HG03064 (cell line): Measurements from ENCODE around the gene CLMP.
"Not testable (repeated sequence)": the region's sequence is repeated elsewhere in the genome, so short reads cannot be mapped to it uniquely, and the experiment has no call there.

ENCODE experiments used
- ATAC-seq: cut with Tn5 transposase; IDR thresholded peaks from one replicate; pipeline ENCODE4 v1.9.1; 2021; ENCODE audit warnings: low read depth; ENCODE audit not compliant: unreplicated experiment

Gene CLMP

DNA sequence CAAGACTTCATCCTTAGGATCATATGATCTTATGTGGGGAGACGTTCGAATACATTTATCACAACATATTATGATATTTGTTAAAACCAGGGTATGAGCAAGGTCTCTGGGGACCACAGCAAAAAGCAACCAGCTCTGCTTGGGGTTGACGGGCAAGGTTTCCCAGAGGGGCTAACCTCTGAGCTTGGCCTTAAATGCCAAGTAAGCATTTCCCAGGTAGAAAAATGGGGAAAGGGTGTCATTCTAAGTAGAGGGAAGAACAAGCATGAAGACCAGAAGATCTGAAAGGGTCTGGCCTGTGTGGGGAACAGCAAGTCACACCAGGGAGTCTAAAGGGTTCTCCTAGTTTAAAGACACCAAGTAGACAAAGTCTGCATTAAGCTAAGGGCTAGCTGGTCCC, 24.1 kb downstream of the CLMP start:
- ATAC-seq: no peak

DNA sequence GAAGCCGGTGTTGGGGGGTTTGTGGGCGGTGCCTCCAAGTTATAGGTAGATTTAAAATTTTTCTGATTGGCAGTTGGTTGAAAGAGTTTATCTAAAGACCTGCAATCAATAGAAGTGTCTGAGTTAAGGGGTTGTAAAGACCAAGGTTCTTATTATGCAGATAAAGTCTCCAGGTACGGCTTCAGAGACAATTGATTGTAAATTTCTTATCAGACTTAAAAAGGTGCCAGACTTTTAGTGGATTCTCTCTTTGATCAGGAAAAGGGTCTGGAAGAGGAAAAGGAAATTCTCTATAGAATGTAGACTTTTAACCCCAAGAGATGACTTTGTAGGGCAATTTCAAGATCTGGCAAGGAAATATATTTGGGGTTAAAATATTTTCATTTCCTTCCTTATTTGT, 25.2 kb downstream of the CLMP start:
- ATAC-seq: no peak

DNA sequence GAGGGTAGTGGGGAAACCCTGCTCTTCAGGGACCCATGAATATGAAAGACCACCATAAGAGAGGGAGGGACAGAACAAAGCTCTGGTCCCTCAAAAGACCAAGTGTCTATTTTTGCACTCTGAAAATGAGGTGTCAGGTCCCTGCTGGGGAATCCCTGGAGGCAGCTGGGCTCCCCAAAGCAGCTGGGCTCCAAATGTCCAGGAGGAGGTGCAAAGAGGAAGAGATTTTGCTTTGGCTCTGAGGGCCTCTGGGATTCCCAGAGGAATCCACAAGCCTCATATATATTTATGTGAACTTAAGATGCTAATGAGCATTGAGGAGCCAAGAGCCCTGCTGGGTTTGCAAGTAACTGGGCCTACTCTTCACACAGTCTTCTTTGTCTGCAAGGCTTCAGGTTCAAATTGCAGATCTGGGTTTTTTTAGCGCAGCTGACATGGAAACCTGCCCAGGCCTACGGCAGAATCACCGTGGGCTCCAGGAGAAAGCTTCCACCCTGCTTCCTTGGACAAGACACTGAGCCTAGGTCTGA, 26.0 kb downstream of the CLMP start:
- no peak for ATAC-seq

GRCh38 chr11:123168241-123168640, 26.8 kb downstream of the CLMP start:
- no peak for ATAC-seq

GRCh38 chr11:123166071-123166559, 28.9 kb downstream of the CLMP start:
- ATAC-seq: no peak

DNA sequence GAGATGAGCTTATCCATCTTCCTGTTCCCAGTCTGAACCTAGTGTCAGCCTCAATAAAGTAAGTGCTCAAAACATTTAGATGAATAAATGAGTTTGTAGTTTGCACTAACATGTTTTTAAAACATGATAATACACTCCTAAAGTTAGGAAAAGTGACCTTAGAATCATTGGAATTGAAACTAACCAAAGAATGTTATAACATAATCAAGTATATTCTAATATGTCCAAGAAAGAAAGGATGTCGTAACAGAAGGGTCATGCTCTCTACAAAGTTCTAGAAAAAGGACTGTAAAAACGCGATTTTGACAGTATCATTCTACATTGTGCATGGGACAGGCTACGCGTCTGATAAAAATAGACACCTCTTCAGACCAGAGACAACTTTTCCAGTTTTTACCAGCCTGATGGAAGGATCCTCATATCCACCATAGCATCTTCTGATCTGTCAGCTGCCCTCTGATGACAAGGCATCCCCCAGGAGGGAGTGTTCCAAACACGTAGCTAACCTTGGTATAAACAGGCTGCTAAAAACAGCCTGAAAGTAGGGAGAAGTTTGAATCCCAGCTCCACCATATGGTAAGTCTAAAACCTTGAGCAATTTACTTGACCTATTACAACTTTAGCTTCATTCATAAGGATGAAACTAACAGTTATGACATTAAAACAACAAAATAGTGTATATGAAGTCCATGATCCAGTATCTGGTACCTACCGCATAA, 30.2 kb downstream of the CLMP start:
- no peak for ATAC-seq

- no peak for ATAC-seq
These were observed 31.4 kb downstream of the CLMP start for GRCh38 chr11:123163621-123164020.

- no peak for ATAC-seq
These were observed 33.5 kb downstream of the CLMP start for GRCh38 chr11:123161376-123162030.

- ATAC-seq: no peak
These were observed 35.7 kb downstream of the CLMP start for GRCh38 chr11:123159183-123159857.

GRCh38 chr11:123158033-123159003, 36.7 kb downstream of the CLMP start:
- no peak for ATAC-seq

- no peak for ATAC-seq
These were observed 42.1 kb downstream of the CLMP start for GRCh38 chr11:123152951-123153350.

DNA sequence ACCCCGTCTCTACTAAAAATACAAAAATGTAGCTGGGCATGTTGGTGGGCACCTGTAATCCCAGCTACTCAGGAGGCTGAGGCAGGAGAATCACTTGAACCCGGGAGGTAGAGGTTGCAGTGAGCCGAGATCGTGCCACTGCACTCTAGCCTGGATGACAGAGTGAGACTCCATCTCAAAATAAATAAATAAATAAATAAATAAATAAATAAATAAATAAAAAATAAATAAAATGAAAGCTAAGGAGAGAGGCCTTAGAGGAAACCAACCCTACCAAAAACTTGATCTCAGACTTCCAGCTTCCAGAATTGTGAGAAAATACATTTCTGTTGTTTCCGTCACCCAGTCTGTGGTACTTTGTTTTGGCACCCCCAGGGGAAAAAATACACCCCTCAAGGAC, 42.7 kb downstream of the CLMP start:
- ATAC-seq: not testable (repeated sequence)

DNA sequence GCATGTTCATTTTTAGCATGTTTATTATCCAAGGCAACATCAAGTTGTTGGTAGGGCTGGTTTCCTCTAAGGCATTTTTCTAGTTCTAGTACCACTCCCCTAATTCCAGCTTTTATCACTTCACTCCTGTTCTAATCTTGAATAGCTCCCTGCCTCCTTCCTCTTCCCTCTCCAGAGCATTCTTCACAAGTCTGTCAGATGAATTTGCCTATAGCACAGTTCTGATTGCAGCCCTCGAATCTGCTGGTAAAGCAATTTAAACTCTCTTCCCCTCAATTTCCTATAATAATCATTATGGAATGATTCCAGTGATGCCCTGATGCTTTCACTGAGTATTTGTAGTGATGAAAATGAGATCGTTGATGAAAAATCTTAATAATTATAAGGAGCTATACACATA, 43.3 kb downstream of the CLMP start:
- no peak for ATAC-seq

GRCh38 chr11:123151366-123151765, 43.7 kb downstream of the CLMP start:
- ATAC-seq: no peak

GRCh38 chr11:123150882-123151281, 44.2 kb downstream of the CLMP start:
- ATAC-seq: no peak

GRCh38 chr11:123148965-123149364, 46.1 kb downstream of the CLMP start:
- no peak for ATAC-seq

- no peak for ATAC-seq
These were observed 49.4 kb downstream of the CLMP start for GRCh38 chr11:123145661-123146060.

DNA sequence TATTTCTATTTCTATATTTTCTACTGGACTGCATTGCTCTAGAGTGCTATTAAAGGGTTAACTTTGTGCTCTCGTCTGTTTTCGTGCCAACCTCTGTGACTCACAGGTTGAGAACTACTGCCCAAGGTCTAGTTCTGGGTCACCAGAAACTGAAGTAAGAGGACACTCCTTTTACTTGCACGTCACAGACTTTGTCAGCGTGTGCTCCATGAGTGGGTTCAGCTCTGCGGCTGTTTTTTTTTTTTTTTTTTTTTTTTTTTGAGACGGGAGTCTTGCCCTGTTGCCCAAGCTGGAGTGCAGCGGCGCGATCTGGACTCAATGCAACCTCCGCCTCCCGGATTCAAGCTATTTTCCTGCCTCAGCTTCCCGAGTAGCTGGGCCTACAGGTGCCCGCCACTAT, 49.8 kb downstream of the CLMP start:
- ATAC-seq: no peak

DNA sequence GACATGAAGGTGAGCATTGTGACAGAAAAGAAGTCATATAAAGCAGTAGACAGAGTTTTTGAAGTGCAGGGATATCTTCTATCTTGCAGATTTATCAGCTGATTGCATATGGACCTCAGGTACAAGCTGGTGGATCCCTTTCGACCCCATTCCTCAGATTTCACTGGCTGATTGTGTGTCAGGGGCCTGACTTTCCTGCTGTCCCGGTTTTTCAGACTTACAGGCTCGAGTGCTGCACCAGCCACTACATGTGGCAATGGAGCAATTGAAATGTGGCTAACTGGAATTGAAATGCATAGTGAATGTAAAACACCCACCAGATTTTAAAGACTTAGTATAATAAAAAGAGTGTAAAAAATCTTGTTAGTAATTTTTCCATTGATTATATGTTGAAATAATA, 50.3 kb downstream of the CLMP start:
- ATAC-seq: no peak

DNA sequence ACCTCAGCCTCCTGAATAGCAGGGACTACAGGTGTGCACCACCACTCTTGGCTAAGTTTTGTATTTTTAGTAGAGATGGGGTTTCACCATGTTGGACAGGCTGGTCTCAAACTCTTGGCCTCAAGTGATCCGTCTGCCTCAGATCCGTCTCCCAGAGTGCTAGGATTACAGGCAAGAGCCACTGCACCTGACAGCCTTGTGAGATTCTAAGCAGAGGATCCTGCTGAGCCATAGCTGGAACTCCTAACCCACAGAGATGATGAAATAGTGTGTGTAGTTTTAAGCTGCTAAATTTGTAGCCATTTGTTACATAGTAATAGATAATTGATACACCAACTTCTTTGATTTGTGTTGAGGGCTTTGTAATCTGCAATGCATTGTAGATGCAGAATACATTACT, 51.1 kb downstream of the CLMP start:
- no peak for ATAC-seq
